ENCODE results near the gene UQCRFS1. TPM values are rescaled to one million over a fixed set of nuclear protein-coding genes. Genes with fewer than 3 reads are reported as not detected.

The UQCRFS1 gene
- total RNA-seq, 1 donor from 2014 or later = 24.6 TPM

- no peak for TF ChIP-seq CTCF (IDR thresholded peaks at IDR 0.05)
- no peak overlapping the region for H3K27ac Mint-ChIP-seq (ENCODE audit: unreplicated experiment)
- peaks cover 3% of the 10 kb centered on the region for H3K9me3 Mint-ChIP-seq (ENCODE audit: low read depth)
- no peaks in the 10 kb centered on the region for H3K4me1 Mint-ChIP-seq (ENCODE audit: low read depth)
- no peak overlapping the region for H3K4me3 Mint-ChIP-seq (ENCODE audit: unreplicated experiment)
- H3K27me3 Mint-ChIP-seq (ENCODE audit: low read depth) = no peaks in the 10 kb centered on the region
- no peaks in the 10 kb centered on the region for H3K36me3 Mint-ChIP-seq (ENCODE audit: low read depth)
- no peak for DNase-seq (ENCODE audit: low spot score)
These were observed 21.9 kb downstream of the UQCRFS1 start for GRCh38 chr19:29191005-29191404.

- Mint-ChIP-seq H3K4me3 (ENCODE audit: unreplicated experiment) (no peak overlapping the region), H3K27ac (ENCODE audit: unreplicated experiment) (no peak overlapping the region), H3K9me3 (ENCODE audit: low read depth) (no peaks in the 10 kb centered on the region), H3K27me3 (ENCODE audit: low read depth) (peaks cover 1% of the 10 kb centered on the region), H3K4me1 (ENCODE audit: low read depth) (no peaks in the 10 kb centered on the region), H3K36me3 (ENCODE audit: low read depth) (no peaks in the 10 kb centered on the region)
- no peak for DNase-seq (ENCODE audit: low spot score)
- no peak for TF ChIP-seq CTCF (IDR thresholded peaks at IDR 0.05)
These were observed 24.0 kb downstream of the UQCRFS1 start for GRCh38 chr19:29189033-29189360.

GRCh38 chr19:29188289-29189032 is 24.5 kb downstream of the UQCRFS1 start:
- no peak for DNase-seq (ENCODE audit: low spot score)
- TF ChIP-seq CTCF (IDR thresholded peaks at IDR 0.05) = no peak
- no peaks in the 10 kb centered on the region for H3K4me1 Mint-ChIP-seq (ENCODE audit: low read depth)
- no peak overlapping the region for H3K27ac Mint-ChIP-seq (ENCODE audit: unreplicated experiment)
- no peak overlapping the region for H3K4me3 Mint-ChIP-seq (ENCODE audit: unreplicated experiment)
- no peaks in the 10 kb centered on the region for H3K36me3 Mint-ChIP-seq (ENCODE audit: low read depth)
- H3K9me3 Mint-ChIP-seq (ENCODE audit: low read depth) = no peaks in the 10 kb centered on the region
- peaks cover 1% of the 10 kb centered on the region for H3K27me3 Mint-ChIP-seq (ENCODE audit: low read depth)

GRCh38 chr19:29187676-29188075 is 25.3 kb downstream of the UQCRFS1 start:
- no peak overlapping the region for H3K4me3 Mint-ChIP-seq (ENCODE audit: unreplicated experiment)
- no peaks in the 10 kb centered on the region for H3K4me1 Mint-ChIP-seq (ENCODE audit: low read depth)
- no peak overlapping the region for H3K27ac Mint-ChIP-seq (ENCODE audit: unreplicated experiment)
- TF ChIP-seq CTCF (IDR thresholded peaks at IDR 0.05) = no peak
- H3K36me3 Mint-ChIP-seq (ENCODE audit: low read depth) = no peaks in the 10 kb centered on the region
- H3K27me3 Mint-ChIP-seq (ENCODE audit: low read depth) = peaks cover 1% of the 10 kb centered on the region
- no peak for DNase-seq (ENCODE audit: low spot score)
- no peaks in the 10 kb centered on the region for H3K9me3 Mint-ChIP-seq (ENCODE audit: low read depth)

- H3K4me1 Mint-ChIP-seq (ENCODE audit: low read depth) = no peaks in the 10 kb centered on the region
- no peak overlapping the region for H3K27ac Mint-ChIP-seq (ENCODE audit: unreplicated experiment)
- TF ChIP-seq CTCF (IDR thresholded peaks at IDR 0.05) = no peak
- DNase-seq (ENCODE audit: low spot score) = no peak
- H3K36me3 Mint-ChIP-seq (ENCODE audit: low read depth) = no peaks in the 10 kb centered on the region
- peaks cover 1% of the 10 kb centered on the region for H3K27me3 Mint-ChIP-seq (ENCODE audit: low read depth)
- H3K4me3 Mint-ChIP-seq (ENCODE audit: unreplicated experiment) = no peak overlapping the region
- H3K9me3 Mint-ChIP-seq (ENCODE audit: low read depth) = no peaks in the 10 kb centered on the region
These were observed 27.5 kb downstream of the UQCRFS1 start for GRCh38 chr19:29185427-29185826.

Measured in chondrocyte (in vitro differentiated cells).